Neuron (in vitro differentiated cells): ENCODE measurements around the gene GOLGA6C.
"Not testable (repeated sequence)": the region's sequence is repeated elsewhere in the genome, so short reads cannot be mapped to it uniquely, and the experiment has no call there.

Experiments
- H2AFZ ChIP-seq: one replicate; pipeline ENCODE4 v1.6.1; 2013; ENCODE audit warnings: low read depth, mild to moderate bottlenecking, inconsistent platforms, low read length, moderate library complexity
- H3K27me3 ChIP-seq: one replicate; pipeline ENCODE4 v1.6.1; 2013; ENCODE audit warnings: low read length; ENCODE audit not compliant: insufficient read depth
- H3K36me3 ChIP-seq: one replicate; pipeline ENCODE4 v1.6.1; 2013; ENCODE audit warnings: low read length; ENCODE audit not compliant: insufficient read depth
- H3K4me1 ChIP-seq: one replicate; pipeline ENCODE4 v1.6.1; 2013; ENCODE audit warnings: low read length; ENCODE audit not compliant: insufficient read depth
- H3K4me3 ChIP-seq: 2 replicates; pipeline ENCODE4 v1.5.1; 2013; ENCODE audit warnings: mild to moderate bottlenecking, low read length, moderate library complexity
- H3K9me3 ChIP-seq: one replicate; pipeline ENCODE4 v1.6.1; 2013; ENCODE audit warnings: low read length

The GOLGA6C gene

GRCh38 chr15:75217574-75217973 is 40.6 kb upstream of the GOLGA6C start:
- H3K36me3 ChIP-seq, H3K4me1 ChIP-seq, H3K27me3 ChIP-seq, H3K9me3 ChIP-seq, H2AFZ ChIP-seq, H3K4me3 ChIP-seq: not testable (repeated sequence)

GRCh38 chr15:75219507-75219929 is 38.6 kb upstream of the GOLGA6C start:
- H2AFZ ChIP-seq, H3K4me3 ChIP-seq, H3K27me3 ChIP-seq, H3K4me1 ChIP-seq, H3K36me3 ChIP-seq, H3K9me3 ChIP-seq: not testable (repeated sequence)

- Histone ChIP-seq H3K27me3 (no peaks in the 10 kb centered on the region), H3K9me3 (no peaks in the 10 kb centered on the region), H3K4me3 (no peak overlapping the region), H3K4me1 (no peaks in the 10 kb centered on the region), H3K36me3 (no peaks in the 10 kb centered on the region), H2AFZ (no peak overlapping the region)
Measured at GRCh38 chr15:75223688-75224087, 34.4 kb upstream of the GOLGA6C start.

GRCh38 chr15:75224281-75224680 is 33.9 kb upstream of the GOLGA6C start:
- H2AFZ ChIP-seq = no peak overlapping the region
- no peak overlapping the region for H3K4me3 ChIP-seq
- H3K9me3 ChIP-seq = no peaks in the 10 kb centered on the region
- H3K27me3 ChIP-seq = no peaks in the 10 kb centered on the region
- H3K36me3 ChIP-seq = no peaks in the 10 kb centered on the region
- H3K4me1 ChIP-seq = no peaks in the 10 kb centered on the region

- H2AFZ ChIP-seq, H3K4me1 ChIP-seq, H3K9me3 ChIP-seq, H3K4me3 ChIP-seq, H3K27me3 ChIP-seq, H3K36me3 ChIP-seq: not testable (repeated sequence)
Measured at GRCh38 chr15:75225102-75225836, 32.9 kb upstream of the GOLGA6C start.

- Histone ChIP-seq H3K9me3 (no peaks in the 10 kb centered on the region), H3K36me3 (no peaks in the 10 kb centered on the region), H3K27me3 (no peaks in the 10 kb centered on the region), H2AFZ (no peak overlapping the region), H3K4me1 (no peaks in the 10 kb centered on the region), H3K4me3 (no peak overlapping the region)
Measured at GRCh38 chr15:75225951-75226732, 32.0 kb upstream of the GOLGA6C start.

GRCh38 chr15:75227112-75227511 is 31.0 kb upstream of the GOLGA6C start:
- H3K4me1 ChIP-seq, H2AFZ ChIP-seq, H3K9me3 ChIP-seq, H3K36me3 ChIP-seq, H3K27me3 ChIP-seq, H3K4me3 ChIP-seq: not testable (repeated sequence)

GRCh38 chr15:75227663-75228280 is 30.4 kb upstream of the GOLGA6C start:
- no peak overlapping the region for H2AFZ ChIP-seq
- no peaks in the 10 kb centered on the region for H3K4me1 ChIP-seq
- H3K36me3 ChIP-seq = no peaks in the 10 kb centered on the region
- H3K9me3 ChIP-seq = no peaks in the 10 kb centered on the region
- no peak overlapping the region for H3K4me3 ChIP-seq
- H3K27me3 ChIP-seq = no peaks in the 10 kb centered on the region

GRCh38 chr15:75228787-75229186 is 29.3 kb upstream of the GOLGA6C start:
- Histone ChIP-seq H3K4me1 (no peaks in the 10 kb centered on the region), H2AFZ (no peak overlapping the region), H3K27me3 (peaks cover 3% of the 10 kb centered on the region), H3K4me3 (no peak overlapping the region), H3K9me3 (no peaks in the 10 kb centered on the region), H3K36me3 (no peaks in the 10 kb centered on the region)

GRCh38 chr15:75229191-75230015 is 28.7 kb upstream of the GOLGA6C start:
- H3K4me1 ChIP-seq = no peaks in the 10 kb centered on the region
- peaks cover 3% of the 10 kb centered on the region for H3K27me3 ChIP-seq
- no peak overlapping the region for H3K4me3 ChIP-seq
- H3K9me3 ChIP-seq = no peaks in the 10 kb centered on the region
- H2AFZ ChIP-seq = no peak overlapping the region
- H3K36me3 ChIP-seq = no peaks in the 10 kb centered on the region

- H3K4me1 ChIP-seq = no peaks in the 10 kb centered on the region
- H3K27me3 ChIP-seq = peaks cover 3% of the 10 kb centered on the region
- no peaks in the 10 kb centered on the region for H3K9me3 ChIP-seq
- H3K36me3 ChIP-seq = no peaks in the 10 kb centered on the region
- no peak overlapping the region for H2AFZ ChIP-seq
- H3K4me3 ChIP-seq = no peak overlapping the region
Measured at GRCh38 chr15:75230016-75230343, 28.2 kb upstream of the GOLGA6C start.

- no peak overlapping the region for H3K4me3 ChIP-seq
- no peak overlapping the region for H2AFZ ChIP-seq
- peaks cover 3% of the 10 kb centered on the region for H3K27me3 ChIP-seq
- no peaks in the 10 kb centered on the region for H3K9me3 ChIP-seq
- no peaks in the 10 kb centered on the region for H3K36me3 ChIP-seq
- no peaks in the 10 kb centered on the region for H3K4me1 ChIP-seq
Measured at GRCh38 chr15:75230551-75231371, 27.4 kb upstream of the GOLGA6C start.
